ENCODE data around the gene MDGA2. TPM values are rescaled to one million over a fixed set of nuclear protein-coding genes. Genes with fewer than 3 reads are reported as not detected.

MDGA2 gene
- total and polyA plus RNA-seq, 12 donors = 0.05 to 0.15 TPM; not detected in 10

- ATAC-seq = no peak
- Histone ChIP-seq H3K27ac (no peak overlapping the region), H3K27me3 (no peaks in the 10 kb centered on the region), H3K4me1 (no peaks in the 10 kb centered on the region), H3K4me3 (no peak overlapping the region), H3K9me3 (no peaks in the 10 kb centered on the region), H3K36me3 (no peaks in the 10 kb centered on the region)
- TF ChIP-seq CTCF (IDR thresholded peaks at IDR 0.05) = no peak
- WGBS, 2 donors = 65 to 70% methylated on average over 2 of the region's 2 CpGs
- DNase-seq = no peak
- intact Hi-C loops (cut with DNase I) = no loop called here
Measured at GRCh38 chr14:47427629-47428028, 247.8 kb downstream of the MDGA2 start.

- no peak for TF ChIP-seq CTCF (IDR thresholded peaks at IDR 0.05)
- Histone ChIP-seq H3K4me3 (no peak overlapping the region), H3K4me1 (no peaks in the 10 kb centered on the region), H3K9me3 (no peaks in the 10 kb centered on the region), H3K27me3 (no peaks in the 10 kb centered on the region), H3K36me3 (no peaks in the 10 kb centered on the region), H3K27ac (no peak overlapping the region)
- ATAC-seq (no peak), DNase-seq (no peak)
- intact Hi-C loops (cut with DNase I) = no loop called here
- WGBS, 2 donors = 52 to 62% methylated on average over 4 of the region's 4 CpGs
Measured at GRCh38 chr14:47425302-47425701, 250.1 kb downstream of the MDGA2 start.

- no peaks in the 10 kb centered on the region for H3K4me1 ChIP-seq
- no peaks in the 10 kb centered on the region for H3K36me3 ChIP-seq
- no peak for TF ChIP-seq CTCF (IDR thresholded peaks at IDR 0.05)
- H3K27me3 ChIP-seq = no peaks in the 10 kb centered on the region
- 53 to 59% methylated on average over 1 of the region's 1 CpG for WGBS, 2 donors
- no peak overlapping the region for H3K4me3 ChIP-seq
- no peak for ATAC-seq
- H3K9me3 ChIP-seq = no peaks in the 10 kb centered on the region
- DNase-seq = no peak
- H3K27ac ChIP-seq = no peak overlapping the region
- intact Hi-C loops (cut with DNase I) = no loop called here
Measured at GRCh38 chr14:47422191-47422590, 253.2 kb downstream of the MDGA2 start.

GRCh38 chr14:47411523-47411922 is 263.9 kb downstream of the MDGA2 start:
- 93 to 95% methylated on average over 5 of the region's 5 CpGs for WGBS, 2 donors
- TF ChIP-seq CTCF (IDR thresholded peaks at IDR 0.05) = no peak

GRCh38 chr14:47392326-47392725 is 283.1 kb downstream of the MDGA2 start:
- DNase-seq (no peak), ATAC-seq (no peak)
- intact Hi-C loops (cut with DNase I) = no loop called here
- Histone ChIP-seq H3K36me3 (no peaks in the 10 kb centered on the region), H3K4me3 (no peak overlapping the region), H3K4me1 (no peaks in the 10 kb centered on the region), H3K27me3 (no peaks in the 10 kb centered on the region), H3K9me3 (no peaks in the 10 kb centered on the region), H3K27ac (no peak overlapping the region)
- WGBS, 2 donors = 61 to 82% methylated on average over 1 of the region's 1 CpG
- no peak for TF ChIP-seq CTCF (IDR thresholded peaks at IDR 0.05)

More at GRCh38 chr14:47411523-47411922, 263.9 kb downstream of the MDGA2 start:
- no peak overlapping the region for H3K4me3 ChIP-seq
- ATAC-seq = no peak
- no peak for DNase-seq
- intact Hi-C loops (cut with DNase I) = no loop called here
- H3K27me3 ChIP-seq = no peaks in the 10 kb centered on the region
- H3K27ac ChIP-seq = no peak overlapping the region
- no peaks in the 10 kb centered on the region for H3K4me1 ChIP-seq
- no peaks in the 10 kb centered on the region for H3K36me3 ChIP-seq
- H3K9me3 ChIP-seq = no peaks in the 10 kb centered on the region
